UCSD-AML1 (cell line): ENCODE results near the gene FAM118A.
"Not testable (repeated sequence)": the region's sequence is repeated elsewhere in the genome, so short reads cannot be mapped to it uniquely, and the experiment has no call there.

Experiments
- DNase-seq: peaks from one replicate; lab custom pipeline; 2025; ENCODE audit not compliant: unreplicated experiment; lab: John Stamatoyannopoulos, UW

The FAM118A gene

GRCh38 chr22:45309422-45310227 is at the start of gene FAM118A:
FAM118A (plus strand) TSS chr22:45309934; CDS start chr22:45322380, 12,446 bp downstream.
- peak; percentile 96 for DNase-seq

- not testable (repeated sequence) for DNase-seq
Observed at GRCh38 chr22:45260395-45260759, 49.4 kb upstream of the FAM118A start.

GRCh38 chr22:45261407-45262088 is 48.2 kb upstream of the FAM118A start:
- no peak for DNase-seq

GRCh38 chr22:45262195-45262930 is 47.4 kb upstream of the FAM118A start:
- no peak for DNase-seq

- no peak for DNase-seq
Observed at GRCh38 chr22:45262931-45263462, 46.7 kb upstream of the FAM118A start.

GRCh38 chr22:45263463-45264269 is 46.1 kb upstream of the FAM118A start:
- peak; percentile 49 for DNase-seq

GRCh38 chr22:45265535-45265934 is 44.2 kb upstream of the FAM118A start:
- DNase-seq: no peak

- DNase-seq: no peak
Observed at GRCh38 chr22:45268167-45268957, 41.4 kb upstream of the FAM118A start.

- peak; percentile 83 for DNase-seq
Observed at GRCh38 chr22:45268958-45269844, 40.5 kb upstream of the FAM118A start.

- DNase-seq: no peak
Observed at GRCh38 chr22:45270095-45271020, 39.4 kb upstream of the FAM118A start.

GRCh38 chr22:45271667-45272201 is 38.0 kb upstream of the FAM118A start:
- DNase-seq: no peak

GRCh38 chr22:45272498-45272897 is 37.2 kb upstream of the FAM118A start:
- DNase-seq: no peak

- no peak for DNase-seq
Observed at GRCh38 chr22:45273452-45274075, 36.2 kb upstream of the FAM118A start.

GRCh38 chr22:45276507-45277105 is 33.1 kb upstream of the FAM118A start:
- DNase-seq: no peak

GRCh38 chr22:45277720-45278119 is 32.0 kb upstream of the FAM118A start:
- DNase-seq: not testable (repeated sequence)

GRCh38 chr22:45278125-45278524 is 31.6 kb upstream of the FAM118A start:
- no peak for DNase-seq

- DNase-seq: no peak
Observed at GRCh38 chr22:45280587-45280980, 29.1 kb upstream of the FAM118A start.
